ENCODE data around the gene TMEM131. TPM values are rescaled to one million over a fixed set of nuclear protein-coding genes. Genes with fewer than 3 reads are reported as not detected.

TMEM131 gene
- total RNA-seq, 2 donors from 2014 or later: 39.0 to 43.0 TPM

DNA sequence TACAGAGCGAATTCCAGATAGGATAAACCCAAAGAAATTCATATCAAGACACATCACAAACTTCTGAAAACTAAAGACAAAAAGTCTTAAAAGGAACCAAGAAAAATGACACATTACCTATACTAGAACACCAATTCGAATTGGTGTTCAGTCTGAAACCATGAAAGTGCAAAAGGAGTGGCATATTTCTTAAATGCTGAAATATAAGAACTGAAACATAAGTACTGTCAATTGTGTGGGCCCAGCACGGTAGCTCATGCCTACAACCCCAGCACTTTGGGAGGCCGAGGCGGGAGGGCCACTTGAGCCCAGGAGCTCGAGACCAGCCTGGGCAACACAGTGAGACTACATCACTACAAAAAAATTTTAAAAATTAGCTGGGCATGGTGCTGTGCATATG is 43.4 kb downstream of the TMEM131 start:
- H3K4me1 Mint-ChIP-seq: peaks cover 19% of the 10 kb centered on the region
- no peaks in the 10 kb centered on the region for H3K27me3 ChIP-seq (ENCODE audit: control insufficient read depth, insufficient read depth, low read length, poor library complexity, severe bottlenecking)
- H3K9ac ChIP-seq (ENCODE audit: extremely low read depth, low read length, poor library complexity, severe bottlenecking): no peak overlapping the region
- no peak overlapping the region for H3K27ac Mint-ChIP-seq
- H3K9me3 ChIP-seq (ENCODE audit: control insufficient read depth, low read length): no peaks in the 10 kb centered on the region
- H3K4me3 ChIP-seq (ENCODE audit: low read length): no peak overlapping the region
- TF ChIP-seq, protein P1, sequence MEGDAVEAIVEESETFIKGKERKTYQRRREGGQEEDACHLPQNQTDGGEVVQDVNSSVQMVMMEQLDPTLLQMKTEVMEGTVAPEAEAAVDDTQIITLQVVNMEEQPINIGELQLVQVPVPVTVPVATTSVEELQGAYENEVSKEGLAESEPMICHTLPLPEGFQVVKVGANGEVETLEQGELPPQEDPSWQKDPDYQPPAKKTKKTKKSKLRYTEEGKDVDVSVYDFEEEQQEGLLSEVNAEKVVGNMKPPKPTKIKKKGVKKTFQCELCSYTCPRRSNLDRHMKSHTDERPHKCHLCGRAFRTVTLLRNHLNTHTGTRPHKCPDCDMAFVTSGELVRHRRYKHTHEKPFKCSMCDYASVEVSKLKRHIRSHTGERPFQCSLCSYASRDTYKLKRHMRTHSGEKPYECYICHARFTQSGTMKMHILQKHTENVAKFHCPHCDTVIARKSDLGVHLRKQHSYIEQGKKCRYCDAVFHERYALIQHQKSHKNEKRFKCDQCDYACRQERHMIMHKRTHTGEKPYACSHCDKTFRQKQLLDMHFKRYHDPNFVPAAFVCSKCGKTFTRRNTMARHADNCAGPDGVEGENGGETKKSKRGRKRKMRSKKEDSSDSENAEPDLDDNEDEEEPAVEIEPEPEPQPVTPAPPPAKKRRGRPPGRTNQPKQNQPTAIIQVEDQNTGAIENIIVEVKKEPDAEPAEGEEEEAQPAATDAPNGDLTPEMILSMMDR (conservative IDR thresholded peaks at IDR 0.05): no peak
- H3K27ac ChIP-seq (ENCODE audit: low read depth, low read length): no peak overlapping the region
- peaks cover 11% of the 10 kb centered on the region for H3K36me3 Mint-ChIP-seq (ENCODE audit: low read depth)
- WGBS, 2 experiments (ENCODE audit: insufficient coverage in 1 of 2, insufficient read length in 1 of 2): 93 to 96% methylated on average over 3 to 5 of the region's 6 CpGs
- peaks cover 5% of the 10 kb centered on the region for H3K9me3 Mint-ChIP-seq
- DNase-seq: no peak
- no peaks in the 10 kb centered on the region for H3K27me3 Mint-ChIP-seq (ENCODE audit: insufficient read depth)
- no peak overlapping the region for H3K4me3 Mint-ChIP-seq
- peaks cover 3% of the 10 kb centered on the region for H3K4me1 ChIP-seq (ENCODE audit: control insufficient read depth, insufficient read depth, low read length)
- no peaks in the 10 kb centered on the region for H3K36me3 ChIP-seq (ENCODE audit: control insufficient read depth, insufficient read depth, low read length)

DNA sequence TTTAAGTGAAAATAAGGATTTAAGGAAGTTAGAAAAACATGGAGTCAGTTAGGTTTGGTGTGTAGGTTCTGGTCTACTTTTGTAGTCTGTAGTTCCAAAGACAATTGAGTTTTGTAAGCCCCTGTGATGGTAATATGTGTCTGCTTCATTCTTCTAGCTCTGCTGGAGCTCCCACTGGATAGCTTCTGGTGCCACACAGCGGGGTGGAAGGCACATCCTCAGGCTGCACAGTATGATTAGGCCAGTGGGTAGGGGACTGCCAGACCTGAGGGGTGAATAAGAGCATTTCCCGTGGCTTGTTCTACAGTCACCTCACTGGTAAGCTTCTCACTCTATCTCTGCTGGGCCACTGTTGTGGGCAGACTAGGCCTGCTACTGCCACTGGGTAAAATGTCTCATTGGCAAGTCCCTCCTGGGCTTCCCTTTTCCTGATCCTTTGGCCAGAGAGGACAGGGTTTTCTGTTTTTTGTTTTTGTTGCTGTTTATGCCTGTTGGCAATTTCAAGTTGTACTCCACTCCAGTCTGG is 44.5 kb downstream of the TMEM131 start:
- Histone ChIP-seq H3K4me1 (ENCODE audit: control insufficient read depth, insufficient read depth, low read length) (peaks cover 3% of the 10 kb centered on the region), H3K36me3 (ENCODE audit: control insufficient read depth, insufficient read depth, low read length) (no peaks in the 10 kb centered on the region), H3K27me3 (ENCODE audit: control insufficient read depth, insufficient read depth, low read length, poor library complexity, severe bottlenecking) (no peaks in the 10 kb centered on the region), H3K9ac (ENCODE audit: extremely low read depth, low read length, poor library complexity, severe bottlenecking) (no peak overlapping the region), H3K27ac (ENCODE audit: low read depth, low read length) (no peak overlapping the region), H3K9me3 (ENCODE audit: control insufficient read depth, low read length) (no peaks in the 10 kb centered on the region), H3K4me3 (ENCODE audit: low read length) (no peak overlapping the region)
- H3K27me3 Mint-ChIP-seq (ENCODE audit: insufficient read depth): no peaks in the 10 kb centered on the region
- TF ChIP-seq, protein P1 (conservative IDR thresholded peaks at IDR 0.05): no peak
- H3K36me3 Mint-ChIP-seq (ENCODE audit: low read depth): peaks cover 11% of the 10 kb centered on the region
- no peak overlapping the region for H3K4me3 Mint-ChIP-seq
- peak; percentile 47 for DNase-seq
- WGBS, 2 experiments (ENCODE audit: insufficient coverage in 1 of 2, insufficient read length in 1 of 2): 88 to 94% methylated on average over 2 of the region's 2 CpGs
- H3K4me1 Mint-ChIP-seq: peaks cover 25% of the 10 kb centered on the region
- peak overlapping the region; percentile 23 for H3K27ac Mint-ChIP-seq
- H3K9me3 Mint-ChIP-seq: peaks cover 5% of the 10 kb centered on the region

DNA sequence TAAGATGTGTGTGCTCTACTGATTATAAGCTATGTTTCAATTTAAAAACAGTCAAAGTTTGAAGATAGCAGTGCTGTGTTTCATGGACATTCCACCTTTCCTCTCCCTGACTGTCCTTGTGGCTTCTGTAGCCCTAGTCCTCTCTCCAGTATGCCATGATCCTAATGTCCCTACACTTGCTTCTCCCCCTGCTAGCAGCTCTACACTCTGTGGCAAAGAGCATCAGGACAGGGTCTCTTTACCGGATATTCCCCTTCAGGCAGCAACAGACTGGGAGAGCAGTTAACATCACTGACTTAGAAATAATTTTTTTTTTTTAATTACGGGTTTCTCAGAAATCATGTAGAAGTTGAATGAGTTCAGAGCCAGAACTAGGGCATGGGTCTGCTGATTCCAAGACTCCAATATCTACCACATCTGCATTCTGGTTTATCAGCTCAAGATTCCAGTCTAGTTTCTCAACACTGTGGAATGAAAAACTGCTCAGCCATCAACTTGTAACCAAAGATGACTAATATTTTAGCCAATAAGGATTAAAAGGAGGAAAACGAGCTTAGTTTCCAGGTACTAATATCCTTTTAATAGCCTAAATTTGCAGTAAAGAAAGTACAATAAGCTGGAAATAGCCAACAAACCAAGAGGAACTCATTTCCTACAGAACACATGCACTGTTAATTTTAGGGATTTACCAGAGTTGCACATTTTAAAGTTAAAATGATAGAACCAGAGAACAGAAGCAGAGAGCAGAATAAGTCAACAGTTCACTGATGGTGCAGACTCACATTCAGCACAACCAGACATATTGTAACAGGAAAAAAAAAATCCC is 45.2 kb downstream of the TMEM131 start:
- no peak overlapping the region for H3K27ac ChIP-seq (ENCODE audit: low read depth, low read length)
- Mint-ChIP-seq H3K4me1 (peaks cover 25% of the 10 kb centered on the region), H3K36me3 (ENCODE audit: low read depth) (peaks cover 11% of the 10 kb centered on the region), H3K9me3 (peaks cover 5% of the 10 kb centered on the region), H3K4me3 (no peak overlapping the region), H3K27ac (no peak overlapping the region), H3K27me3 (ENCODE audit: insufficient read depth) (no peaks in the 10 kb centered on the region)
- TF ChIP-seq, protein P1 (conservative IDR thresholded peaks at IDR 0.05): no peak
- no peaks in the 10 kb centered on the region for H3K9me3 ChIP-seq (ENCODE audit: control insufficient read depth, low read length)
- H3K4me3 ChIP-seq (ENCODE audit: low read length): no peak overlapping the region
- 74% methylated on average over 3 of the region's 3 CpGs; no CpG with 5 or more reads in 1 of the 2 experiments for WGBS, 2 experiments (ENCODE audit: insufficient coverage in 1 of 2, insufficient read length in 1 of 2)
- no peaks in the 10 kb centered on the region for H3K27me3 ChIP-seq (ENCODE audit: control insufficient read depth, insufficient read depth, low read length, poor library complexity, severe bottlenecking)
- no peak for DNase-seq
- H3K9ac ChIP-seq (ENCODE audit: extremely low read depth, low read length, poor library complexity, severe bottlenecking): no peak overlapping the region
- peaks cover 3% of the 10 kb centered on the region for H3K4me1 ChIP-seq (ENCODE audit: control insufficient read depth, insufficient read depth, low read length)
- no peaks in the 10 kb centered on the region for H3K36me3 ChIP-seq (ENCODE audit: control insufficient read depth, insufficient read depth, low read length)

All from endodermal cell (in vitro differentiated cells).